LNCaP clone FGC (cell line): ENCODE data around the gene APCDD1L.
A peak's percentile ranks its signal among the peaks of the same experiment; 100 is the strongest.

ENCODE experiments used
- DNase-seq: peaks from one replicate; pipeline ENCODE4 v3.0.0-alpha.2; 2011; ENCODE audit warnings: low read depth
- H3K4me3 ChIP-seq: 2 replicates; pipeline ENCODE4 v1.5.1; 2011; ENCODE audit warnings: mild to moderate bottlenecking, low read depth, low read length, control low read depth
- TF ChIP-seq, protein P1 (sequence below): IDR thresholded peaks from 2 replicates; pipeline ENCODE4 v1.5.1; 2012; ENCODE audit warnings: mild to moderate bottlenecking; ENCODE audit not compliant: control insufficient read depth, insufficient read depth; ENCODE audit errors: extremely low read depth

Gene APCDD1L

DNA sequence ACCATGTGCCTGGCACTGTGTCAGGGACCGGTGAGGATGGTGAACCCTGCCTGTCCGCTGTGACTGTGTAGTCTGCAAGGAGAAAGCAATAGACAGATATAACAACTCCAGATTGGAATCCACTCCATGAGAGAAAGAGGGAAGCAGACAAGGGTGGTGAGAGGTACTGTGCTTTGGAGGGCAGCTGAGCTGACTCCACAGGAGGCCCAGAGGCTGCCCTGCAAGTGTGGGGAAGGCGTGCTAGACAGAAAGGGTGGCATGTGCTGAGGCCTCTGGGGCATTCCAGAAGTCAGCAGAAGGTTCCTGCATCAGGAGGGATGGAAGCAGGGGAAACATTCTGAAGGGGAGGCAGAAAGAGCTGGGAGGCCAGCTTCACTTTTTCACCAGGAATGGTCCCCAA lies 39.3 kb upstream of the APCDD1L start:
- DNase-seq: no peak
- TF ChIP-seq, protein P1, sequence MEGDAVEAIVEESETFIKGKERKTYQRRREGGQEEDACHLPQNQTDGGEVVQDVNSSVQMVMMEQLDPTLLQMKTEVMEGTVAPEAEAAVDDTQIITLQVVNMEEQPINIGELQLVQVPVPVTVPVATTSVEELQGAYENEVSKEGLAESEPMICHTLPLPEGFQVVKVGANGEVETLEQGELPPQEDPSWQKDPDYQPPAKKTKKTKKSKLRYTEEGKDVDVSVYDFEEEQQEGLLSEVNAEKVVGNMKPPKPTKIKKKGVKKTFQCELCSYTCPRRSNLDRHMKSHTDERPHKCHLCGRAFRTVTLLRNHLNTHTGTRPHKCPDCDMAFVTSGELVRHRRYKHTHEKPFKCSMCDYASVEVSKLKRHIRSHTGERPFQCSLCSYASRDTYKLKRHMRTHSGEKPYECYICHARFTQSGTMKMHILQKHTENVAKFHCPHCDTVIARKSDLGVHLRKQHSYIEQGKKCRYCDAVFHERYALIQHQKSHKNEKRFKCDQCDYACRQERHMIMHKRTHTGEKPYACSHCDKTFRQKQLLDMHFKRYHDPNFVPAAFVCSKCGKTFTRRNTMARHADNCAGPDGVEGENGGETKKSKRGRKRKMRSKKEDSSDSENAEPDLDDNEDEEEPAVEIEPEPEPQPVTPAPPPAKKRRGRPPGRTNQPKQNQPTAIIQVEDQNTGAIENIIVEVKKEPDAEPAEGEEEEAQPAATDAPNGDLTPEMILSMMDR: no peak

DNA sequence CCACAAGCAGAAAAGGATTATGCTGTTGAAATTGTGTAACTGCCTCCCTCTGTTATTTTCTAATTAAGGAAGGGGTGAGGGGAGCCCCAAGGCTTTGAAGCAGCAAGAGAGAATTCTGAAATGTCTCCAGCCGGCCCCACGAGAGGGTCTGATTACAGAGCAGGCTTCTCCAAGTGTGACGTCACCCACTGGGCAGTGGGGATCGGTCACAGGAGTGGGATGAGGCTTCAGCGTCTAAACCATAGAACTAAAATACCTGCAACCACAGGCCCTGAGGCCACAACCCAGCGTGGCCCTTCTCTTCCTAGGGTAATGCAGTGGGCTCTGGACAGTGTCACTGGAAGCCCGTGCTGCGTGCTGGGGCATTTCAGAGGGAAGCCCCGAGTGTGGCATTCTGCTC lies 38.6 kb upstream of the APCDD1L start:
- TF ChIP-seq, protein P1: no peak
- H3K4me3 ChIP-seq: no peak overlapping the region
- no peak for DNase-seq

More for the DNA sequence above, 39.3 kb upstream of the APCDD1L start:
- no peak overlapping the region for H3K4me3 ChIP-seq

DNA sequence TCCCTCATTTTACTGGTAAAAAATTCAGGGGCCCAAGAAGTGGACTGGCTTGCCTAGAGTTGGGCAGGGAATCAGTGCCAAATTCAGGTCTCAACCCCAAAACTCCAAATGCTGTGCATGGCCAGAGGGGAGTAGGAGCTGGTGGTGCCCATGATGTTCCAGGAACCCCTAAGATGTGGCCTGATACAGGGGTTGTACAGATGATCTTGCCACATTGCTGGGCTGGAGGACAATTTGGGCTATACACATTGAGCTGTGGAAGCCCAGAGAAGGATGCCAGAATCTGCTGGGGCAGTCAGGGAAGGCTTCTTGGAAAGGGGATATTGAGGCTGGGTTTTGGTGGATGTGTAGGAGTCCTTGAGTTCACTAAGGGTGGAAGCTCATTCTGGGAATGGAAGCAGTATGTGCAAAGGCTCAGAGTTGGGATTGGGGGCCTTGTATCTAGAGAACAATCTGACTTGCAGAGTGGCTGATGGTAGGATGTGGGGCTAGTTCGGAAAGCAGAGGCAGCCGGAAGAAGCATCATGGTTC lies 38.0 kb upstream of the APCDD1L start:
- no peak overlapping the region for H3K4me3 ChIP-seq
- TF ChIP-seq, protein P1: no peak
- no peak for DNase-seq

DNA sequence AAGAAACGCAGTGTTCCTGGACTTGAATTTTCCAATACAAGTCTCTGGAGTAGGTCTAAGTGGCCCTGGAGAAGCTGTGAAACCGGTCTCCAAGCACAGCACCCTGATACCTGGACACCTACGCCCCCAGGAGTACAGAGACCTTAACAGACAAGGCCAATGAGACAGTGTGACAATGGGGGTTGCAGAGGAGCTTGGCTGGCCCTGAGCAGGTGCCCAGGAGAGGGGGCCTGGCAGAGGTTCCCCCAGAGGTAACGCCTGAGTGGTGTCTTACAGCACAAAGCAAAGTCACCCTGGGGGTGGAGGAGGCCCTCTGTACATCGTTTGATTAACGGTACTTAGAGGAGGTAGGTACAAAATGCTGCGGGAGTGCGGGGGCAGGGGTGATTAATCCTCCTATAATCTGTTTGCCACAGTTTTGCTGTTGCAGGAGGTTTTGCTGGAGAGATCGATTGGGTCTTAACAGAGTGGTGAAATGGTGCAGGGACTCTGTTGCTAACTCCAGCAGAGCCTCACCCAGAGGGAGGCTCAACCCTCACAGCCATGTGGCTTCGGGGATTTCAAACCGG lies 37.3 kb upstream of the APCDD1L start:
- H3K4me3 ChIP-seq: no peak overlapping the region
- no peak for DNase-seq
- TF ChIP-seq, protein P1: no peak

DNA sequence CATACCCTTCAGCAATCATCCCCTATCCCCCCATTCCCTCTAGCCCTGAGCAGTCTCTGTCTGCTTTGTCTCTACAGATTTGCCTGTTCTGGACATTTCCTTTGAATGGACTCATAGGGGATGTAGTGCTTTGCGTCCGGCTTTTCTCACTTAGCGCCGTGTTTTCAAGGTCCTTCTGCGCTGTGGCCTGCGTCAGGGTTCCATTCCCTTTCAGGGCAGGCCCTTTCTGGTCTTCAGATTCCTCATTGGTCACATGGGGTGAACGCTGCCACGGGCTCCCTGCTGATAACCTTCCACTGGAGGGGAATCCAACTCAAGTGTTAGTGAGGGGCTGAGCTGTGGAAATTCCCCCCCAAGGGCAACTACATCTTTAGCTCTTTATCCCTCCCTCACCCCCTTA lies 36.4 kb upstream of the APCDD1L start:
- TF ChIP-seq, protein P1: no peak
- H3K4me3 ChIP-seq: no peak overlapping the region
- DNase-seq: no peak

DNA sequence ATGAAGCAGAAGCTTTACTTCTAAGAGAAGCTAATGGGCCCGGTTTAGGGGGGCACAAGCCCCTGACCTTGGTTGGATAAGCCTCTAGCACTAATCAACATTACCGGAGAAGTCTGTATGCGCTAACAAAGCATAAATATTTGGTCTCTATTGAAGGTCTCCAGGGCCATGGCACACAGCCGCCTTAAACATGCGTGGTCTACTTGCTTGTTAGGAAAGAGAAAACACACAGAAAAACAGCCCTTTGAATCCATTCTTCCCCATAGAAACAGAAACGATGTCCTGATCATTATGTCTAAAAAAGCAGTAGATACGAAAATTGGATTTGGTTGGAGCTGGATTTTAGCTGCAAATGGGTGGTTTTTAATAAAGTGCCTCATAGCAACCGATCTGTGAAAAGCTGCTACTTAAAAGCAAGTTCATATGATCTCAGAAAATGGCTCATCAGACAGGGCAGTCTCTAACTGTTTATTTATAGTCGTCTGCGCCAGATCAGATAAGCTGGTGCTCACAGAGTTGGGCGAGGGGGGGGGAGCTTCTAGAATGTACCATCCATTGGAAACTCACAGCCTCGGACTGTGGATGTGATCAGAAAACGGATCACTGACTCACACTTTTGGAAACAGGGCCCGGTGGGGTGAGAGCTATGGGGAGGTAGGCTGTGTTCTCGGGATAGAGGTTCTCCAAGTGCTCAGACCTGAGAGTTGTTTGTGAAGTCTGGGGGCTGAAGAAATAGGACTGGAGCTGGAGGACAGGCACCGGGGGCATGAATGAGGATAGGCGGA lies 35.3 kb upstream of the APCDD1L start:
- H3K4me3 ChIP-seq: no peak overlapping the region
- peak; percentile 58 for DNase-seq
- TF ChIP-seq, protein P1: no peak
